Bronchial epithelial cell (primary cell): ENCODE results near the gene BEAN1. TPM values are rescaled to one million over a fixed set of nuclear protein-coding genes. Genes with fewer than 3 reads are reported as not detected.

Experiments
- DNase-seq: peaks from one replicate; pipeline ENCODE4 v3.0.0-alpha.2; 2010; ENCODE audit warnings: low read depth
- FAIRE-seq: peaks from 2 replicates; lab custom pipeline; 2011; peaks lifted over from hg19 to GRCh38; lab: Jason Lieb, UNC
- H3K27me3 ChIP-seq: 2 replicates; pipeline ENCODE4 v1.5.1; 2011; ENCODE audit warnings: low read length; ENCODE audit not compliant: control insufficient read depth, insufficient read depth
- H3K36me3 ChIP-seq: 2 replicates; pipeline ENCODE4 v1.5.1; 2011; ENCODE audit warnings: low read length; ENCODE audit not compliant: control insufficient read depth, insufficient read depth
- H3K4me3 ChIP-seq: 2 replicates; pipeline ENCODE4 v1.5.1; 2011; ENCODE audit warnings: mild to moderate bottlenecking, low read depth, low read length, control low read depth
- CTCF ChIP-seq: IDR thresholded peaks from 2 replicates; pipeline ENCODE4 v1.5.1; 2011; ENCODE audit warnings: mild to moderate bottlenecking, moderate library complexity, low read length, control low read depth, inconsistent platforms; ENCODE audit not compliant: insufficient read depth, severe bottlenecking
- total RNA-seq: library from RNA; depleted of rRNA; stranded (reverse); fragments of >200 nt; gene quantifications from 2 replicates; pipeline ENCODE4 v1.2.1, GENCODE V29; 2014

The BEAN1 gene
- total RNA-seq, 1 donor from 2014 or later: not detected

- FAIRE-seq: no peak
- TF ChIP-seq CTCF: no peak
These were observed 4.7 kb downstream of the BEAN1 start for GRCh38 chr16:66431760-66432159.

GRCh38 chr16:66432429-66432828 is 5.3 kb downstream of the BEAN1 start:
- Histone ChIP-seq H3K36me3 (no peaks in the 10 kb centered on the region), H3K4me3 (no peak overlapping the region), H3K27me3 (peaks cover 14% of the 10 kb centered on the region)
- TF ChIP-seq CTCF: no peak
- DNase-seq (no peak), FAIRE-seq (peak; percentile 68)

More at GRCh38 chr16:66431760-66432159, 4.7 kb downstream of the BEAN1 start:
- Histone ChIP-seq H3K27me3 (peaks cover 14% of the 10 kb centered on the region), H3K4me3 (no peak overlapping the region), H3K36me3 (no peaks in the 10 kb centered on the region)
- DNase-seq: no peak

GRCh38 chr16:66434619-66435430 is 7.7 kb downstream of the BEAN1 start:
- no peak for TF ChIP-seq CTCF
- DNase-seq (no peak), FAIRE-seq (peak; percentile 73)
- H3K36me3 ChIP-seq: no peaks in the 10 kb centered on the region
- H3K4me3 ChIP-seq: no peak overlapping the region
- peaks cover 5% of the 10 kb centered on the region for H3K27me3 ChIP-seq

GRCh38 chr16:66435896-66436295 is 8.8 kb downstream of the BEAN1 start:
- no peaks in the 10 kb centered on the region for H3K36me3 ChIP-seq
- no peak overlapping the region for H3K4me3 ChIP-seq
- DNase-seq: no peak
- no peak for TF ChIP-seq CTCF
- no peak for FAIRE-seq
- H3K27me3 ChIP-seq: peaks cover 5% of the 10 kb centered on the region

- DNase-seq (no peak), FAIRE-seq (no peak)
- Histone ChIP-seq H3K27me3 (peaks cover 5% of the 10 kb centered on the region), H3K36me3 (no peaks in the 10 kb centered on the region), H3K4me3 (no peak overlapping the region)
- no peak for TF ChIP-seq CTCF
These were observed 10.4 kb downstream of the BEAN1 start for GRCh38 chr16:66437391-66437945.

- Histone ChIP-seq H3K36me3 (no peaks in the 10 kb centered on the region), H3K4me3 (no peak overlapping the region), H3K27me3 (peaks cover 2% of the 10 kb centered on the region)
- FAIRE-seq (no peak), DNase-seq (no peak)
- no peak for TF ChIP-seq CTCF
These were observed 11.4 kb downstream of the BEAN1 start for GRCh38 chr16:66438536-66438935.
